ENCODE results near the gene BNC2. TPM values are rescaled to one million over a fixed set of nuclear protein-coding genes. Genes with fewer than 3 reads are reported as not detected.

Gene BNC2
- total RNA-seq, 1 donor from 2014 or later = 15.2 TPM

DNA sequence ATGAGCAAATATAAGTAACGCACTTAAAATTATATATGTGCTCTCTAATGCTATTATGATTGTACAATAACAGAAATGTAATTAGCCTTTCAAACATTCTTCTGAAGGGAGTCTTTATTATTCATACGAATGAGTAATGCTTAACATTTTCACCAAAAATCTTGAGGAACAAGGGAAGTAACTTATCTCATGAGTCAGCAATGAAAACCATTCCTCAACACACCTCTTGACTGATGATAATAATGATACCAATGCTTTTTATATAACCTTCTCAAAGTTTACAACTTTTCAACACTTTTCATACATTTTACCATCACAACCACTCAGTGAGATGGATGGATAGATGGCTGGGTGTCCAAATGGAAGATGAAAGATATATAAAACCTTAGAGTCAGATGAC is 369.3 kb downstream of the BNC2 start:
- Mint-ChIP-seq H3K27me3 (ENCODE audit: unreplicated experiment) (no peaks in the 10 kb centered on the region), H3K9me3 (ENCODE audit: unreplicated experiment) (no peaks in the 10 kb centered on the region), H3K4me3 (ENCODE audit: unreplicated experiment) (no peak overlapping the region), H3K27ac (ENCODE audit: unreplicated experiment) (no peak overlapping the region), H3K36me3 (ENCODE audit: unreplicated experiment) (no peaks in the 10 kb centered on the region), H3K4me1 (ENCODE audit: low read depth, unreplicated experiment) (no peaks in the 10 kb centered on the region)
- no peak for DNase-seq
- TF ChIP-seq, protein P1, sequence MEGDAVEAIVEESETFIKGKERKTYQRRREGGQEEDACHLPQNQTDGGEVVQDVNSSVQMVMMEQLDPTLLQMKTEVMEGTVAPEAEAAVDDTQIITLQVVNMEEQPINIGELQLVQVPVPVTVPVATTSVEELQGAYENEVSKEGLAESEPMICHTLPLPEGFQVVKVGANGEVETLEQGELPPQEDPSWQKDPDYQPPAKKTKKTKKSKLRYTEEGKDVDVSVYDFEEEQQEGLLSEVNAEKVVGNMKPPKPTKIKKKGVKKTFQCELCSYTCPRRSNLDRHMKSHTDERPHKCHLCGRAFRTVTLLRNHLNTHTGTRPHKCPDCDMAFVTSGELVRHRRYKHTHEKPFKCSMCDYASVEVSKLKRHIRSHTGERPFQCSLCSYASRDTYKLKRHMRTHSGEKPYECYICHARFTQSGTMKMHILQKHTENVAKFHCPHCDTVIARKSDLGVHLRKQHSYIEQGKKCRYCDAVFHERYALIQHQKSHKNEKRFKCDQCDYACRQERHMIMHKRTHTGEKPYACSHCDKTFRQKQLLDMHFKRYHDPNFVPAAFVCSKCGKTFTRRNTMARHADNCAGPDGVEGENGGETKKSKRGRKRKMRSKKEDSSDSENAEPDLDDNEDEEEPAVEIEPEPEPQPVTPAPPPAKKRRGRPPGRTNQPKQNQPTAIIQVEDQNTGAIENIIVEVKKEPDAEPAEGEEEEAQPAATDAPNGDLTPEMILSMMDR (IDR thresholded peaks at IDR 0.05; ENCODE audit: partially characterized antibody, unreplicated experiment) = no peak

DNA sequence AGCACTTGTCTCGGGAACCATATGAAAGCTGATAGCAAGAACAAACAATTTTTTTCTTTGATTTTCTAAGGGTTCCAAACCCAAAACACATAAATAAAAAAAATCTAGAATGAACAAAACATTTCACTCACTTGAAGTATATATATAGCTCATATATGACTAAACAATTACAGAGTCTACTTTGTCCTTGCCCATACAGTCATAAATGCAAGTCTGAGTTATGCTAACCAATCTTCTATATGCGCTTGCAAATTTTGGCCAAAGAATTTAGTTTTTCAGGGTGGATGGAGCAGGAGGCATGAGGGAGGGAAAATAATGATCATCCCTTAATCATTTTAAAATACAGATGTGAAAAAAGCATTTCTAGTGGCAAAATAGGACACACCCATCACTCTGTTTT is 370.1 kb downstream of the BNC2 start:
- DNase-seq = no peak
- Mint-ChIP-seq H3K27me3 (ENCODE audit: unreplicated experiment) (no peaks in the 10 kb centered on the region), H3K36me3 (ENCODE audit: unreplicated experiment) (no peaks in the 10 kb centered on the region), H3K27ac (ENCODE audit: unreplicated experiment) (no peak overlapping the region), H3K4me3 (ENCODE audit: unreplicated experiment) (no peak overlapping the region), H3K9me3 (ENCODE audit: unreplicated experiment) (no peaks in the 10 kb centered on the region), H3K4me1 (ENCODE audit: low read depth, unreplicated experiment) (no peaks in the 10 kb centered on the region)
- TF ChIP-seq, protein P1 (IDR thresholded peaks at IDR 0.05; ENCODE audit: partially characterized antibody, unreplicated experiment) = no peak

DNA sequence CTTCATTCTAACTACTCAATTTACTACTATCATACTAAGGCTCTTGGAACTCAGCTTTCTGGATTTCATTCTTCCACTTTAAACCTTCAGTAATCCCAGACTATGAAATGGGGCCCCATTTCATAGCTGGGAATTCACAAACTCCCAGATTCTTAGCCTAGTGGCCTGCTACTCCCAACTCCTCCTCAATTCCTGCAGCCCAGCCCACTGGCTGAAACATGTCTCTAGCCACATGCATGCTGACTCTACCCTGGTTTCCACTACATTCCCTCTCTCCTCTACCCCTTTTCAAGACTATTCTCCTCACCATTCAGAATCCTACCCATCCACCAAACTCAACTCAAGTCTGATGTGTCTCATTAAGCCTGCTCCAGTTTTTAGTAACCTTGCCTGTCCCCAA is 370.6 kb downstream of the BNC2 start:
- H3K27ac Mint-ChIP-seq (ENCODE audit: unreplicated experiment) = no peak overlapping the region
- no peak overlapping the region for H3K4me3 Mint-ChIP-seq (ENCODE audit: unreplicated experiment)
- no peaks in the 10 kb centered on the region for H3K27me3 Mint-ChIP-seq (ENCODE audit: unreplicated experiment)
- no peaks in the 10 kb centered on the region for H3K4me1 Mint-ChIP-seq (ENCODE audit: low read depth, unreplicated experiment)
- no peaks in the 10 kb centered on the region for H3K36me3 Mint-ChIP-seq (ENCODE audit: unreplicated experiment)
- TF ChIP-seq, protein P1 (IDR thresholded peaks at IDR 0.05; ENCODE audit: partially characterized antibody, unreplicated experiment) = no peak
- no peaks in the 10 kb centered on the region for H3K9me3 Mint-ChIP-seq (ENCODE audit: unreplicated experiment)
- no peak for DNase-seq

DNA sequence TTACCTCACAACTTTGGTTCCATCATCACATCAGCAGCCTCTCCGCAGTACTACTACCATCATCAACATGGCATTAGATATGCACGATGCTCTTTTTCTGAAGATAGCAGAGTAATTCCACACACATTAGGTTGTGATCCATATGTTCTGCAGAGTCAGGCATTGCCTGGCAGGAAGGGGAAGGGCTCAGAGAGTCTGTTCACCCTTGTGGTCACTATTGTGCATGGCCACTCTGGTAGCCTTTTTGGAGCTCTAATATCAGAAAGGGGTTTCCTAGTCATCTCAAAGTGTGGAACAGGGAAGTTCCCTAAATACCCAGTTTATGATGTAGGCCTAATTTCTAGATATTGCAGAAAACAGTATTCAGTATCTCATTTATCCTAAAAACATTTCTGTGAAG is 373.6 kb downstream of the BNC2 start:
- H3K27me3 Mint-ChIP-seq (ENCODE audit: unreplicated experiment) = no peaks in the 10 kb centered on the region
- TF ChIP-seq, protein P1 (IDR thresholded peaks at IDR 0.05; ENCODE audit: partially characterized antibody, unreplicated experiment) = no peak
- no peak overlapping the region for H3K4me3 Mint-ChIP-seq (ENCODE audit: unreplicated experiment)
- DNase-seq = no peak
- H3K9me3 Mint-ChIP-seq (ENCODE audit: unreplicated experiment) = peaks cover 6% of the 10 kb centered on the region
- H3K4me1 Mint-ChIP-seq (ENCODE audit: low read depth, unreplicated experiment) = no peaks in the 10 kb centered on the region
- H3K36me3 Mint-ChIP-seq (ENCODE audit: unreplicated experiment) = peaks cover 4% of the 10 kb centered on the region
- no peak overlapping the region for H3K27ac Mint-ChIP-seq (ENCODE audit: unreplicated experiment)

DNA sequence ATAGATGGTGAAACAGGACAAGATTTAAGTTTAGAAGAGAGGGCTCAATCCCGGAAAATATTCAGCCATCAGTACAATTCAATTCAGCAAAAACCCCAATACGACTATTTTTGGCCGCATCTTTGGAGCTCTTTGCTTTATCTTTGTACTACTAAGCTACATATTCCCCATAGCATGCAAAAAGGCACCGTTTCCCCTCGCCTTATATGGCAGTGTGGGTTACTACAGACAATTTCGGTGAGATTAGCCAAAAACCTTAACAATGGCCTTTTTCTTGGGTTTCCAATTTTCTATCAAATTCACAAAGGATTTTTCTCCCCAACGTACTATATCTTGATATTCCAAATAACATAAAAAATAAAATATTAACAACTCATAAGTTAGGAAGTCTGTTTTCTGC is 382.6 kb downstream of the BNC2 start:
- TF ChIP-seq, protein P1 (IDR thresholded peaks at IDR 0.05; ENCODE audit: partially characterized antibody, unreplicated experiment) = no peak
- H3K27ac Mint-ChIP-seq (ENCODE audit: unreplicated experiment) = no peak overlapping the region
- no peaks in the 10 kb centered on the region for H3K36me3 Mint-ChIP-seq (ENCODE audit: unreplicated experiment)
- peaks cover 30% of the 10 kb centered on the region for H3K4me1 Mint-ChIP-seq (ENCODE audit: low read depth, unreplicated experiment)
- peaks cover 1% of the 10 kb centered on the region for H3K9me3 Mint-ChIP-seq (ENCODE audit: unreplicated experiment)
- DNase-seq = no peak
- H3K27me3 Mint-ChIP-seq (ENCODE audit: unreplicated experiment) = peaks cover 2% of the 10 kb centered on the region
- no peak overlapping the region for H3K4me3 Mint-ChIP-seq (ENCODE audit: unreplicated experiment)
